ENCODE results near the gene TRIM4.

TRIM4 gene

DNA sequence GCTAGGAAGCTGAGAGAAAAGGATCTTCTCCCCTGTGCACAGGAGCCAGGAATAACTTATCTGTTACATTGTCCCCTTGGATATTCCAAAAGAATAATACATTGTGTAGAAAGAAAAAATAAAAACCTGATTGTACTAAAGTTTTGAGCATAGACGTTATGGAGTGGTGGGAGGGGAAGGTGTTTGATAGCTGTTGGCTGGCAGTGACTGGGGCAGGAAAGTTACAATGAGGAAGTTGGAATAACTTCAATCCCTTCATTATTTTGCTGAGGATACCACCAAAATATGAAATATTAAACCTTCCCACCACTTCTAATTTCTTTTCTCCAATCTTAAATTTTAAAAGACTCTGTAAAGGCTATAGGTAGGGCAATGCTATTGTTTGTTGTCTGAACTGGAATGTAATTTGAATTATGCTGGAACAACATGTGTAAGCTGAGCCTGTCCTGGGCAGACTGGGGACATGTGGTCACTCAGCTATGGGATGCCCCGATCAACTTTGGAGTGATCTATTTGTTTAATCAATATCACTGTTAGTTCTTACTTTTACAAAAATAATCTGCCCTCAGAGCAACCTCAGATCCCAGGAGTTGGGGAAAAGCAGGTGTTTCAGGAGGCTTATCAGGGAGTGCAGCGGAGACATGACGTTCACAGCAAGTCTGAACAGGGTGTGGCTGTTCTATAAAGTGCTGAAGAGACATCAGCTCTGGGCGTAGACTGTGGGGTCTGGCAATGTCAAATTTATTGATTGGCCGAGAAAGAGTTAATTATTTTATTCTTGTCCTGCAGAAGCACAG lies 70.7 kb downstream of the TRIM4 start:
- Histone ChIP-seq H3K4me1 (ENCODE audit: control insufficient read depth, insufficient read depth, low read length) (no peaks in the 10 kb centered on the region), H3K36me3 (ENCODE audit: control insufficient read depth, insufficient read depth, low read length) (no peaks in the 10 kb centered on the region), H3K27ac (ENCODE audit: low read length) (no peak overlapping the region), H3K9me3 (ENCODE audit: control insufficient read depth, insufficient read depth, low read length) (no peaks in the 10 kb centered on the region), H3K27me3 (ENCODE audit: control insufficient read depth, insufficient read depth, low read length) (no peaks in the 10 kb centered on the region), H3K4me3 (ENCODE audit: low read length) (no peak overlapping the region)
- 100% methylated on average over 1 of the region's 6 CpGs for WGBS (ENCODE audit: insufficient coverage, insufficient read length)
- DNase-seq (ENCODE audit: low read depth, low spot score) = no peak

DNA sequence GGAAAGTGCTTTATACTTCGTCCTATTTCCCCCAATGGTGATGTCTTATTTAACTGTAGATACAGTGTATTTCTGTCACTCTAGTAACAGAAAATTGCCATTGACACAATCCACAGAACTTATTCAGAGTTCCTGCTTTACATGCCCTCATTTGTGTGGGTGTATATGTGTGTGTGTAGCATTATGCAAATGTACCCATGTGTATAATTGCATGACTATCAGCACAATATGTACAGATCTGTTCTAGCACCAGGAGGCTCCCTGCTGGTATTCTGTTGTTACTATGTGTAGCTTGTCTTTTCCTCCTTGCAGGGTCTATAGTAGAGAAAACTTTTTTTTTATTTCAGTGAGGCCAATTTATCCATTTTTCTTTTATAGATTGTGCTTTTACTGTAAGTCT lies 75.0 kb downstream of the TRIM4 start:
- WGBS (ENCODE audit: insufficient coverage, insufficient read length) = no CpG with 5 or more reads among the region's 1 CpG

DNA sequence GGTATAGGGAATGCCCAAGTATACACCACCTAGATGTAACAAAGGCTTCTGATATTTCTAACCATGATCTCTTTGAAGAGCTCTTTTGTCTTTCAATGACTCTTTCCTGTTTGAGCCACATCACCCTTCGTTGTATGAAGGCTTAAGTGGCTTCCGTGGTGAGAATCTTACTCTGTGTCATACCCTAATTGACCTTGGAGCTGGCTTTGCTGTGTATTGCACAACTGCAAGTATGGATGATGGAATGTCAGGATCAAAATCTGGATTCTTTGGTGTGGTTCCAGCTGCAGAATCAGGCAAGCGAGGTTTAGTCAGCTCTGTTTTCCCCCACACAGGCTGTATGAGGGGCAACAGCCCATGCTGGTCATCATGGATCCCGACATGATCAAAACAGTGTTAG lies 75.5 kb downstream of the TRIM4 start:
- H3K36me3 ChIP-seq (ENCODE audit: control insufficient read depth, insufficient read depth, low read length) = no peaks in the 10 kb centered on the region
- no CpG with 5 or more reads among the region's 4 CpGs for WGBS (ENCODE audit: insufficient coverage, insufficient read length)
- H3K9me3 ChIP-seq (ENCODE audit: control insufficient read depth, insufficient read depth, low read length) = no peaks in the 10 kb centered on the region
- H3K27me3 ChIP-seq (ENCODE audit: control insufficient read depth, insufficient read depth, low read length) = no peaks in the 10 kb centered on the region
- no peak overlapping the region for H3K27ac ChIP-seq (ENCODE audit: low read length)
- no peaks in the 10 kb centered on the region; the same call in 1 of the 2 replicates for H3K4me1 ChIP-seq (ENCODE audit: control insufficient read depth, insufficient read depth, low read length)
- H3K4me3 ChIP-seq (ENCODE audit: low read length) = no peak overlapping the region
- DNase-seq (ENCODE audit: low read depth, low spot score) = no peak

More for the DNA sequence above, 75.0 kb downstream of the TRIM4 start:
- DNase-seq (ENCODE audit: low read depth, low spot score) = no peak
- Histone ChIP-seq H3K4me3 (ENCODE audit: low read length) (no peak overlapping the region), H3K27me3 (ENCODE audit: control insufficient read depth, insufficient read depth, low read length) (no peaks in the 10 kb centered on the region), H3K9me3 (ENCODE audit: control insufficient read depth, insufficient read depth, low read length) (no peaks in the 10 kb centered on the region), H3K4me1 (ENCODE audit: control insufficient read depth, insufficient read depth, low read length) (no peaks in the 10 kb centered on the region; the same call in 1 of the 2 replicates), H3K36me3 (ENCODE audit: control insufficient read depth, insufficient read depth, low read length) (no peaks in the 10 kb centered on the region), H3K27ac (ENCODE audit: low read length) (no peak overlapping the region)

DNA sequence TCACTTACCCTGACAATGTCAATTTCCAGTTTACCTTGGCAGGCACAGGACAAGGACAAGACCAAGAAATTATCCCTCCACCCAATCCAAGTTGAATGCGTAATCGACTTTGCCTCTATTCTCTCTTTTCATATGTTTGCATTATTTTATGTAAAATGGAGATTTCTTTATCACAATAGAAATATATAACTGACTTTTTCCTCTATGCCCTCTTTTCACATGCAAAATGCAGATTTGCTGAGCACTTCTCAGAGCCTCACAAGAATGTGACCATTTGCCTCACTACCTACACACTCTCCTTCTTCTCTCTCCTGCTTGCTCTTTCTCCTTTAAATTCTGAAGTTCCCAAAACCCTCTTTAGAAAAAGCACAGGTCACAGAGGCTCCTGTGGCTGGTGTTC lies 76.4 kb downstream of the TRIM4 start:
- H3K27me3 ChIP-seq (ENCODE audit: control insufficient read depth, insufficient read depth, low read length) = no peaks in the 10 kb centered on the region
- no peaks in the 10 kb centered on the region; the same call in 1 of the 2 replicates for H3K4me1 ChIP-seq (ENCODE audit: control insufficient read depth, insufficient read depth, low read length)
- H3K4me3 ChIP-seq (ENCODE audit: low read length) = no peak overlapping the region
- DNase-seq (ENCODE audit: low read depth, low spot score) = no peak
- no peak overlapping the region for H3K27ac ChIP-seq (ENCODE audit: low read length)
- H3K36me3 ChIP-seq (ENCODE audit: control insufficient read depth, insufficient read depth, low read length) = no peaks in the 10 kb centered on the region
- no peaks in the 10 kb centered on the region for H3K9me3 ChIP-seq (ENCODE audit: control insufficient read depth, insufficient read depth, low read length)
- no CpG with 5 or more reads among the region's 2 CpGs for WGBS (ENCODE audit: insufficient coverage, insufficient read length)
